SK-N-SH treated with all-trans-retinoic acid at 6 μM for 48 hours (cell line): Measurements from ENCODE around the gene DRAP1.

Experiments
- BACH2 ChIP-seq: fragments of 250-450 bp; sonication (Bioruptor Pico); IDR thresholded peaks from 2 replicates; pipeline ENCODE4 v1.9.0; 2021; ENCODE audit warnings: mild to moderate bottlenecking, borderline replicate concordance
- CREB5 ChIP-seq: fragments of 250-450 bp; sonication (Bioruptor Pico); IDR thresholded peaks from 2 replicates; pipeline ENCODE4 v1.5.1; 2020; ENCODE audit warnings: low read depth, mild to moderate bottlenecking, moderate library complexity
- ESRRG ChIP-seq: fragments of 250-450 bp; sonication (Bioruptor Pico); IDR thresholded peaks from 2 replicates; pipeline ENCODE4 v1.6.1; 2021; ENCODE audit warnings: mild to moderate bottlenecking
- GLIS3 ChIP-seq: fragments of 250-450 bp; sonication (Bioruptor Pico); IDR thresholded peaks from 2 replicates; pipeline ENCODE4 v1.5.0; 2020; ENCODE audit warnings: mild to moderate bottlenecking, moderate library complexity
- ISL1 ChIP-seq: fragments of 250-450 bp; sonication (Bioruptor Pico); IDR thresholded peaks from 2 replicates; pipeline ENCODE4 v2.1.2; 2022; ENCODE audit warnings: mild to moderate bottlenecking, moderate library complexity
- OSR1 ChIP-seq: fragments of 250-450 bp; sonication (Bioruptor Pico); IDR thresholded peaks from 2 replicates; pipeline ENCODE4 v1.8.0; 2022; ENCODE audit warnings: moderate library complexity, mild to moderate bottlenecking, inconsistent platforms
- PATZ1 ChIP-seq: fragments of 250-450 bp; sonication (Bioruptor Pico); IDR thresholded peaks from 2 replicates; pipeline ENCODE4 v1.8.0; 2020; ENCODE audit warnings: mild to moderate bottlenecking, moderate library complexity, borderline replicate concordance
- POU6F1 ChIP-seq: fragments of 250-450 bp; sonication (Bioruptor Pico); IDR thresholded peaks from 2 replicates; pipeline ENCODE4 v1.8.0; 2021; ENCODE audit warnings: low read depth, mild to moderate bottlenecking, moderate library complexity, borderline replicate concordance
- TCF4 ChIP-seq: fragments of 250-450 bp; sonication (Bioruptor Pico); IDR thresholded peaks from 2 replicates; pipeline ENCODE4 v1.8.0; 2021; ENCODE audit warnings: mild to moderate bottlenecking, moderate library complexity, borderline replicate concordance
- TSHZ2 ChIP-seq: fragments of 250-450 bp; sonication (Bioruptor Pico); IDR thresholded peaks from 2 replicates; pipeline ENCODE4 v1.5.0; 2020; ENCODE audit warnings: mild to moderate bottlenecking, moderate library complexity
- ZFP30 ChIP-seq: fragments of 450-650 bp; formaldehyde crosslinking; IDR thresholded peaks from 2 replicates; pipeline ENCODE4 v1.5.0; 2022; ENCODE audit warnings: mild to moderate bottlenecking, moderate library complexity
- ZNF565 ChIP-seq: fragments of 450-650 bp; formaldehyde crosslinking; conservative IDR thresholded peaks from 2 replicates; pipeline ENCODE4 v1.5.0; 2020; ENCODE audit warnings: low read depth, mild to moderate bottlenecking, moderate library complexity
- ZNF70 ChIP-seq: fragments of 450-650 bp; formaldehyde crosslinking; IDR thresholded peaks from 2 replicates; pipeline ENCODE4 v1.5.0; 2020; ENCODE audit warnings: mild to moderate bottlenecking, moderate library complexity
- ZNF8 ChIP-seq: fragments of 450-650 bp; formaldehyde crosslinking; IDR thresholded peaks from 2 replicates; pipeline ENCODE4 v1.5.0; 2020; ENCODE audit warnings: mild to moderate bottlenecking, moderate library complexity

GRCh38 chr11:65941720-65942310 is 22.6 kb downstream of the DRAP1 start:
- TF ChIP-seq ZNF8 (CRISPR knock-in tag) (no peak), ZFP30 (CRISPR knock-in tag) (no peak), GLIS3 (no peak), ZNF70 (CRISPR knock-in tag) (no peak), BACH2 (CRISPR knock-in tag) (no peak), POU6F1 (CRISPR knock-in tag) (no peak), OSR1 (CRISPR knock-in tag) (no peak), TSHZ2 (CRISPR knock-in tag) (no peak), PATZ1 (CRISPR knock-in tag) (no peak), ESRRG (CRISPR knock-in tag) (no peak), ISL1 (CRISPR knock-in tag) (no peak), CREB5 (no peak), TCF4 (CRISPR knock-in tag) (no peak), ZNF565 (no peak)
